K562 (cell line): ENCODE results near the gene ROBO2. TPM values are rescaled to one million over a fixed set of nuclear protein-coding genes. Genes with fewer than 3 reads are reported as not detected.

Experiments used
- ATAC-seq: fragments of 200-7000 bp; cut with Tn5 transposase; 3 replicates; pipeline ENCODE4 v1.9.1; 2020; ENCODE audit warnings: moderate library complexity
- BruUV-seq: library from RNA; stranded (reverse); fragments of 400-500 nt; replicated peaks from 2 replicates; lab custom pipeline; 2021; lab: Mats Ljungman, UMichigan
- CTCF ChIA-PET: fragments of 300-600 bp; formaldehyde crosslinking; extraction: SDS; loops from one replicate; lab custom pipeline; 2021; ENCODE audit warnings: low intra/inter-chr PET ratio; lab: Yijun Ruan, JAX
- POLR2A ChIA-PET: fragments of 300-600, 350-650 bp; sonication (Branson Sonifier 250); formaldehyde crosslinking; extraction: SDS; loops from one replicate; lab custom pipeline; 2021; ENCODE audit warnings: antibody characterized with exemption, inconsistent platforms; lab: Yijun Ruan, JAX
- DNase-seq, 4 experiments: peaks; one replicate each; pipeline versions ENCODE4 v3.0.0 to v3.0.0-alpha.2; 2011 to 2018; ENCODE audit warnings: low spot score in 3 of 4, mixed read lengths in 3 of 4; ENCODE audit errors: extremely low read depth in 1 of 4
- FAIRE-seq: peaks from 2 replicates; lab custom pipeline; 2011; peaks lifted over from hg19 to GRCh38; lab: Jason Lieb, UNC
- H2AFZ ChIP-seq: 2 replicates; pipeline ENCODE4 v1.6.0; 2011; ENCODE audit warnings: low read depth, low read length, control low read depth, inconsistent platforms
- H3K27ac ChIP-seq: fragments of 200-600 bp; 3 replicates; pipeline ENCODE4 v1.8.0; 2011; ENCODE audit warnings: low read depth, mild to moderate bottlenecking, control low read depth, inconsistent platforms, low read length, moderate library complexity, mixed read lengths; ENCODE audit errors: extremely low read depth
- H3K27me3 ChIP-seq, 2 experiments: fragments of 300-600 bp in 1 of 2; 2 replicates in 1 of 2; 3 replicates in 1 of 2; pipeline versions ENCODE4 v1.6.0 to v1.8.0; 2011; ENCODE audit warnings: inconsistent platforms in 2 of 2, low read length in 2 of 2, mild to moderate bottlenecking in 1 of 2, mixed read lengths in 1 of 2, moderate library complexity in 1 of 2; ENCODE audit not compliant: control insufficient read depth in 2 of 2, insufficient read depth in 2 of 2
- H3K36me3 ChIP-seq: fragments of 300-600 bp; 3 replicates; pipeline ENCODE4 v1.8.0; 2011; ENCODE audit warnings: mild to moderate bottlenecking, low read length, inconsistent platforms; ENCODE audit not compliant: control insufficient read depth, insufficient read depth
- H3K4me1 ChIP-seq, 2 experiments: fragments of 200-600 bp in 1 of 2; replicated peaks in 1 of 2; 2 replicates in 1 of 2; 3 replicates in 1 of 2; pipeline versions ENCODE4 v1.5.1 to v1.8.0; 2011; ENCODE audit warnings: inconsistent platforms in 2 of 2, low read length in 2 of 2, mild to moderate bottlenecking in 1 of 2, mixed read lengths in 1 of 2, moderate library complexity in 1 of 2; ENCODE audit not compliant: control insufficient read depth in 2 of 2, insufficient read depth in 2 of 2
- H3K4me2 ChIP-seq: 2 replicates; pipeline ENCODE4 v1.6.1; 2011; ENCODE audit warnings: low read length, control low read depth, inconsistent platforms, mixed read lengths; ENCODE audit not compliant: insufficient read depth
- H3K4me3 ChIP-seq: fragments of 200-600 bp; sonication (generic), shearing (Covaris generic); 2 replicates; pipeline ENCODE4 v1.5.1; 2016; ENCODE audit warnings: control low read depth, inconsistent platforms
- H3K79me2 ChIP-seq: fragments of 200-600 bp; 3 replicates; pipeline ENCODE4 v1.8.0; 2011; ENCODE audit warnings: low read length, inconsistent platforms; ENCODE audit not compliant: control insufficient read depth, insufficient read depth
- H3K9ac ChIP-seq, 2 experiments: 2 replicates each; pipeline versions ENCODE4 v1.6.0 to v1.6.1; 2011; ENCODE audit warnings: low read depth in 2 of 2, low read length in 2 of 2, control low read depth in 1 of 2, inconsistent platforms in 1 of 2, mild to moderate bottlenecking in 1 of 2, mixed read lengths in 1 of 2; ENCODE audit not compliant: insufficient read depth in 1 of 2
- H3K9me1 ChIP-seq: one replicate; pipeline ENCODE4 v1.6.0; 2011; ENCODE audit warnings: inconsistent platforms, mild to moderate bottlenecking, low read length, moderate library complexity; ENCODE audit not compliant: control insufficient read depth, insufficient read depth
- H3K9me3 ChIP-seq: replicated peaks from 2 replicates; pipeline ENCODE4 v1.5.1; 2011; ENCODE audit warnings: low read depth, low read length, inconsistent platforms; ENCODE audit not compliant: control insufficient read depth, insufficient read depth
- H4K20me1 ChIP-seq: replicated peaks from 2 replicates; pipeline ENCODE4 v1.6.1; 2011; ENCODE audit warnings: low read length, inconsistent platforms, mixed read lengths; ENCODE audit not compliant: control insufficient read depth, insufficient read depth
- HLTF ChIP-seq: fragments of 450-650 bp; IDR thresholded peaks from 2 replicates; pipeline ENCODE4 v1.6.1; 2016
- MYBL2 ChIP-seq, 2 experiments: fragments of 450-650 bp in 1 of 2; sonication (generic) in 1 of 2; formaldehyde crosslinking in 1 of 2; IDR thresholded peaks; 2 replicates each; pipeline versions ENCODE4 v1.6.1 to v1.8.1; 2017 to 2022; ENCODE audit warnings: borderline replicate concordance in 1 of 2, inconsistent platforms in 1 of 2, low read depth in 1 of 2, mild to moderate bottlenecking in 1 of 2, missing genetic modification reagents in 1 of 2, moderate library complexity in 1 of 2
- NONO ChIP-seq, 2 experiments: fragments of 200-400 bp in 1 of 2; fragments of 450-650 bp in 1 of 2; formaldehyde crosslinking in 1 of 2; IDR thresholded peaks; 2 replicates each; pipeline ENCODE4 v1.6.1; 2017; ENCODE audit warnings: low read depth in 2 of 2, mild to moderate bottlenecking in 2 of 2, moderate library complexity in 2 of 2, low read length in 1 of 2
- POLR2AphosphoS2 ChIP-seq: IDR thresholded peaks from 2 replicates; pipeline ENCODE4 v1.6.1; 2012; ENCODE audit warnings: low read length, improper control_type of control experiment
- RHOXF2B ChIP-seq: fragments of 250-450 bp; sonication (Bioruptor Pico); conservative IDR thresholded peaks from 2 replicates; pipeline ENCODE4 v1.5.1; 2021
- SIX5 ChIP-seq, 2 experiments: IDR thresholded peaks; 2 replicates each; pipeline ENCODE4 v1.6.1; 2011; ENCODE audit warnings: low read length in 2 of 2, borderline replicate concordance in 1 of 2, low read depth in 1 of 2, mild to moderate bottlenecking in 1 of 2, moderate library complexity in 1 of 2; ENCODE audit not compliant: insufficient read depth in 1 of 2
- ZFP36 ChIP-seq: fragments of 150-350 bp; IDR thresholded peaks from 2 replicates; pipeline ENCODE4 v1.6.1; 2018; ENCODE audit warnings: low read length, low read depth; ENCODE audit not compliant: partially characterized antibody
- ZNF174 ChIP-seq: fragments of 250-450 bp; sonication (Bioruptor Pico); IDR thresholded peaks from 2 replicates; pipeline ENCODE4 v1.4.0; 2020; ENCODE audit warnings: mild to moderate bottlenecking
- WGBS: fragments of 100-300 bp; shearing (Covaris generic); methylation state at CpG from one replicate; pipeline ENCODE4 v1.1.6; 2016; ENCODE audit warnings: low coverage, mixed read lengths; ENCODE audit not compliant: insufficient coverage; ENCODE audit errors: missing lambda C conversion rate; 5-methylcytosine and 5-hydroxymethylcytosine counted together
- in situ Hi-C: fragments of 300-500 bp; cut with MboI; formaldehyde crosslinking; loops from 4 replicates; pipeline ENCODE4 v1.15.0; 2018; ENCODE audit warnings: inconsistent platforms, mixed read lengths
- intact Hi-C: fragments of 100-400 bp; cut with micrococcal nuclease; formaldehyde crosslinking; loops from 2 replicates; pipeline ENCODE4 v1.14.2; 2022
- polyA plus RNA-seq, 8 experiments: library from polyadenylated mRNA; depleted of rRNA in 4 of 8; stranded (reverse) in 5 of 8; unstranded in 3 of 8; fragments of >200 nt; fragmentation: Nextera tagmentation in 2 of 8; fragmentation: Illumina TruSeq in 1 of 8; extraction: Ambion mirVana in 2 of 8; extraction: Trizol in 1 of 8; gene quantifications; 2 replicates each; pipeline versions ENCODE4 v1.2.1 to v1.2.3, GENCODE V29; 2011 to 2014; ENCODE audit warnings: inconsistent platforms in 1 of 8, missing spikeins in 1 of 8
- total RNA-seq, 7 experiments: library from RNA; depleted of rRNA in 6 of 7; stranded (reverse); fragments of >200 nt in 6 of 7; fragmentation: Illumina TruSeq in 2 of 7; extraction: Trizol in 2 of 7; gene quantifications; 2 replicates each; pipeline versions ENCODE4 v1.2.1 to v1.2.3, GENCODE V29; 2011 to 2021; ENCODE audit warnings: low replicate concordance in 1 of 7

Gene ROBO2
- total and polyA plus RNA-seq, 9 of the 15 experiments (the other 6 are each of a cell fraction or from before 2014, with no cell fraction given), result 0.84 to 3.0 (median 1.7) TPM

DNA sequence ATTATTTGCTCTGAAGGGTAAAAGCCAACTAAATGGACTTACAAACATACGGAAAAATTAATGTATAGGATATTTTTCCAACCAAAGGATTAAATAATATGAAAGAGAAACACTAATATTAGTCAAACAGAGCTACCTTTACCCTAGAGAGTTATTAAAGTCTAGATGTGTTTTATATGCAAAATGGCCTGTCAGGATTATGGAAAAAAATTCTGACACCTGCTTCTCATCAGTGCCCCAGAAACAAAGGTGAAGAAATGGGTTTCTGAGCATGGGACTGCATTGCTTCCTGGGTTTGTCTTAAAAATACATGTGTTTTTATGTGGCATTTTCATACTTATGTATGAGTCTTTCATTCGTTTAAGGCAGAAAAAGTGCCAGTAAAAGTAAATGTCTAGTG, 148.3 kb downstream of the ROBO2 start:
- Histone ChIP-seq H3K4me3 (no peak overlapping the region), H3K9me3 (no peaks in the 10 kb centered on the region), H3K9ac (no peak overlapping the region; a peak in 1 of 4 replicates), H2AFZ (no peak overlapping the region), H4K20me1 (no peaks in the 10 kb centered on the region), H3K27ac (no peak overlapping the region), H3K27me3 (no peaks in the 10 kb centered on the region), H3K36me3 (no peaks in the 10 kb centered on the region), H3K4me1 (peaks cover 0 to 10% of the 10 kb centered on the region in 2 experiments; a peak in 2 of 5 replicates), H3K79me2 (no peaks in the 10 kb centered on the region), H3K4me2 (no peak overlapping the region), H3K9me1 (no peaks in the 10 kb centered on the region)
- ChIA-PET CTCF (no interaction called here), POLR2A (no interaction called here)
- 57% methylated on average over 2 of the region's 2 CpGs for WGBS
- no peak for TF ChIP-seq HLTF
- TF ChIP-seq ZFP36, result no peak
- TF ChIP-seq NONO (IDR thresholded peaks at IDR 0.05; ENCODE audit: low read depth in 2 of 2, low read length in 1 of 2), result no peak
- TF ChIP-seq ZNF174 (CRISPR knock-in tag), result no peak
- TF ChIP-seq SIX5 (IDR thresholded peaks at IDR 0.05; ENCODE audit: borderline replicate concordance in 1 of 2, insufficient read depth in 1 of 2, low read depth in 1 of 2, low read length in 2 of 2), result no peak
- TF ChIP-seq POLR2AphosphoS2, result no peak
- TF ChIP-seq MYBL2 (IDR thresholded peaks at IDR 0.05; ENCODE audit: low read depth), result no peak
- TF ChIP-seq MYBL2 (CRISPR knock-in tag; IDR thresholded peaks at IDR 0.05; ENCODE audit: borderline replicate concordance), result no peak
- TF ChIP-seq RHOXF2B (CRISPR knock-in tag), result no peak
- ATAC-seq, result no peak
- FAIRE-seq, result no peak
- BruUV-seq, result no TSS peak
- intact Hi-C loops, result no loop called here
- DNase-seq, result no peak
- in situ Hi-C loops, result no loop called here
